OCI-LY3 (cell line): Measurements from ENCODE around the gene RSRP1.
"Not testable (repeated sequence)": the region's sequence is repeated elsewhere in the genome, so short reads cannot be mapped to it uniquely, and the experiment has no call there.

Experiments
- EZH2phosphoT487 ChIP-seq: fragments of 200-600 bp; shearing (Covaris generic); IDR thresholded peaks from 2 replicates; pipeline ENCODE4 v1.6.1; 2018; ENCODE audit warnings: antibody characterized with exemption, mixed run types, low read depth
- TF ChIP-seq, protein P1 (sequence below): fragments of 200-600, 300-600 bp; sonication (generic); IDR thresholded peaks from 2 replicates; pipeline ENCODE4 v1.5.1; 2014; ENCODE audit warnings: antibody characterized with exemption, low read length, low read depth

DNA sequence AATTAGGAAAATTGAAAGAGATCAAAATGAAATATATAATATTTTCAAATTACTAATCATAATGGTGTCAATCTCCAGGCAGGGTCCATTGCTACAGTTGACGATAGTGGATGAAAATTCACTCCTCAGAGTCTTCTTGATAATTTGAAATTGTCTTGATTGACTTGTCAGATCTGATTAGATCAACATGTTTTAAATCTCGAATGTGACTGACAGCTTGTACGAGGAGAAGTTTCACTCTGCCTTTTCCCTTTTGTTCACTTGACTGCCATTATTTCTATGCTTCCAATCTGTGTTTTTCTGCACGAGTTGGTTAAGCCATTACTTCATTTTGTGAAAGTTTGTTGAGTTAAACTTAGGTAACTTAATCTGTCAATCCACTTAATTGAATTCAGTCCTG, 28.4 kb upstream of the RSRP1 start:
- TF ChIP-seq, protein P1, sequence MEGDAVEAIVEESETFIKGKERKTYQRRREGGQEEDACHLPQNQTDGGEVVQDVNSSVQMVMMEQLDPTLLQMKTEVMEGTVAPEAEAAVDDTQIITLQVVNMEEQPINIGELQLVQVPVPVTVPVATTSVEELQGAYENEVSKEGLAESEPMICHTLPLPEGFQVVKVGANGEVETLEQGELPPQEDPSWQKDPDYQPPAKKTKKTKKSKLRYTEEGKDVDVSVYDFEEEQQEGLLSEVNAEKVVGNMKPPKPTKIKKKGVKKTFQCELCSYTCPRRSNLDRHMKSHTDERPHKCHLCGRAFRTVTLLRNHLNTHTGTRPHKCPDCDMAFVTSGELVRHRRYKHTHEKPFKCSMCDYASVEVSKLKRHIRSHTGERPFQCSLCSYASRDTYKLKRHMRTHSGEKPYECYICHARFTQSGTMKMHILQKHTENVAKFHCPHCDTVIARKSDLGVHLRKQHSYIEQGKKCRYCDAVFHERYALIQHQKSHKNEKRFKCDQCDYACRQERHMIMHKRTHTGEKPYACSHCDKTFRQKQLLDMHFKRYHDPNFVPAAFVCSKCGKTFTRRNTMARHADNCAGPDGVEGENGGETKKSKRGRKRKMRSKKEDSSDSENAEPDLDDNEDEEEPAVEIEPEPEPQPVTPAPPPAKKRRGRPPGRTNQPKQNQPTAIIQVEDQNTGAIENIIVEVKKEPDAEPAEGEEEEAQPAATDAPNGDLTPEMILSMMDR: not testable (repeated sequence)
- not testable (repeated sequence) for TF ChIP-seq EZH2phosphoT487
